Natural killer cell (primary cell): ENCODE measurements around the gene CALCOCO2. TPM values are rescaled to one million over a fixed set of nuclear protein-coding genes. Genes with fewer than 3 reads are reported as not detected.

Experiments
- ATAC-seq, 3 donors: fragments of 150-1000 bp in 2 of 3; fragments of 200-7000 bp in 1 of 3; cut with Tn5 transposase; 1 replicate in 1 of 3; 2 replicates in 2 of 3; pipeline ENCODE4 v1.10.0; 2021; ENCODE audit warnings: mild to moderate bottlenecking in 2 of 3, moderate library complexity in 2 of 3
- DNase-seq, 2 donors: peaks; one replicate each; pipeline versions ENCODE4 v3.0.0 to v3.0.0-alpha.2; 2013 to 2021; ENCODE audit warnings: mixed read lengths in 1 of 2
- H3K27ac ChIP-seq: one replicate; pipeline ENCODE4 v1.5.1; 2013; ENCODE audit warnings: mild to moderate bottlenecking, low read length
- H3K27me3 ChIP-seq: one replicate; pipeline ENCODE4 v1.6.1; 2013; ENCODE audit warnings: low read length; ENCODE audit not compliant: control insufficient read depth, insufficient read depth
- H3K36me3 ChIP-seq: one replicate; pipeline ENCODE4 v1.6.1; 2013; ENCODE audit warnings: low read length; ENCODE audit not compliant: control insufficient read depth, insufficient read depth
- H3K4me1 ChIP-seq: one replicate; pipeline ENCODE4 v1.6.1; 2013; ENCODE audit warnings: low read length; ENCODE audit not compliant: control insufficient read depth, insufficient read depth
- H3K4me3 ChIP-seq: one replicate; pipeline ENCODE4 v1.5.1; 2013; ENCODE audit warnings: low read length
- H3K9me3 ChIP-seq: one replicate; pipeline ENCODE4 v1.6.1; 2013; ENCODE audit warnings: low read length; ENCODE audit not compliant: control insufficient read depth, insufficient read depth
- H3K27ac Mint-ChIP-seq, 2 donors: one replicate each; pipeline ENCODE4 v1.8.0; 2022; ENCODE audit warnings: mild to moderate bottlenecking in 2 of 2, mixed read lengths in 2 of 2, moderate library complexity in 1 of 2
- H3K27me3 Mint-ChIP-seq, 2 donors: one replicate each; pipeline ENCODE4 v1.8.0; 2022; ENCODE audit warnings: low read depth in 2 of 2, mixed read lengths in 2 of 2
- H3K36me3 Mint-ChIP-seq: one replicate; pipeline ENCODE4 v1.8.0; 2022; ENCODE audit warnings: mixed read lengths
- H3K4me1 Mint-ChIP-seq, 2 donors: one replicate each; pipeline ENCODE4 v1.8.0; 2022; ENCODE audit warnings: mixed read lengths in 2 of 2
- H3K4me3 Mint-ChIP-seq: one replicate; pipeline ENCODE4 v1.8.0; 2022; ENCODE audit warnings: mild to moderate bottlenecking, moderate library complexity, mixed read lengths
- H3K9me3 Mint-ChIP-seq, 2 donors: one replicate each; pipeline ENCODE4 v1.8.0; 2022; ENCODE audit warnings: mixed read lengths in 2 of 2
- WGBS: methylation state at CpG from one replicate; pipeline ENCODE4 v1.1.7; 2013; ENCODE audit warnings: missing lambda C conversion rate; ENCODE audit not compliant: insufficient coverage; 5-methylcytosine and 5-hydroxymethylcytosine counted together
- intact Hi-C: fragments of 100-400 bp; cut with micrococcal nuclease; formaldehyde crosslinking; loops from one replicate; pipeline ENCODE4 v1.14.2; 2022
- total RNA-seq, 4 donors: library from RNA; stranded (reverse); fragments of 120-200 nt in 1 of 4; gene quantifications; one replicate each; pipeline versions ENCODE4 v1.2.3 to v1.2.4, GENCODE V29; 2013 to 2022
- TF ChIP-seq, protein P1 (sequence below): fragments of 200-600 bp; IDR thresholded peaks from one replicate; pipeline ENCODE4 v1.8.0; 2022; ENCODE audit warnings: antibody characterized with exemption

Gene CALCOCO2
- total RNA-seq, 3 donors from 2014 or later (not counting 1 experiment from before 2014, with no cell fraction given), result 175 to 188 (median 179) TPM

DNA sequence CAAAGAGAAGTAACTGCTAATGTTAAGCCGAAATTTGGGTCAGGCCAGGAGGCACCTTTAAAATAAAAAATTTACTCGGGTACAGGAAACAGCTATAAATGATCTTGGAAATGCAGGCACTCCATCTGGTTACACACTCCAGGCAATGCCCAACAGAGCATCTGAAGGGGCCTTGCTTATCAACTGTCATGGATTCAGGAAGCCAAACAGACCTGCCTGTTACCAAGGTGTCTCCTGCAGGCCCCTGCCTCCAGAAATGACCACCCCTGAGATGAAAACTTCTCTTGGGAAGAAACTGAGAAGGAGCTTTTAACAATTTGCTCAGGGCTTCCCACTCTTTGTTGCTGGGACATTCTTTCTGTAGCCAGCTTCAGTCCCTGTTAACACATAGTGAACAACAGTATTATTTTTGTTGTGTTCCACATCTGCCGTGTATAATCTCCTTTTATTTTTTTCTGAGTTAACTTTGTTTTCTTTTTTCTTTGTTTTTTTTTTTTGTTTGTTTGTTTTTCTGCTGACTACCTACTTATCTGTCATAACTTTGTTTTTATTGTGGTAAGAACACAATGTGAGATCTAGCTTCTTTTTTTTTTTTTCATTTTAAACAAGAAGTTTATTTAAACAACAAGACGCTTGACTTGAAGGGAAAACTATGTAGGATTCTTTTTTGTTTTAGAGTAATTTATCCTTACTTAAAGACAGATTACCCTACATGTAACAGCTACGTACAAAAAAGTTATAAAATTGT lies 43.0 kb downstream of the CALCOCO2 start:
- TF ChIP-seq, protein P1, sequence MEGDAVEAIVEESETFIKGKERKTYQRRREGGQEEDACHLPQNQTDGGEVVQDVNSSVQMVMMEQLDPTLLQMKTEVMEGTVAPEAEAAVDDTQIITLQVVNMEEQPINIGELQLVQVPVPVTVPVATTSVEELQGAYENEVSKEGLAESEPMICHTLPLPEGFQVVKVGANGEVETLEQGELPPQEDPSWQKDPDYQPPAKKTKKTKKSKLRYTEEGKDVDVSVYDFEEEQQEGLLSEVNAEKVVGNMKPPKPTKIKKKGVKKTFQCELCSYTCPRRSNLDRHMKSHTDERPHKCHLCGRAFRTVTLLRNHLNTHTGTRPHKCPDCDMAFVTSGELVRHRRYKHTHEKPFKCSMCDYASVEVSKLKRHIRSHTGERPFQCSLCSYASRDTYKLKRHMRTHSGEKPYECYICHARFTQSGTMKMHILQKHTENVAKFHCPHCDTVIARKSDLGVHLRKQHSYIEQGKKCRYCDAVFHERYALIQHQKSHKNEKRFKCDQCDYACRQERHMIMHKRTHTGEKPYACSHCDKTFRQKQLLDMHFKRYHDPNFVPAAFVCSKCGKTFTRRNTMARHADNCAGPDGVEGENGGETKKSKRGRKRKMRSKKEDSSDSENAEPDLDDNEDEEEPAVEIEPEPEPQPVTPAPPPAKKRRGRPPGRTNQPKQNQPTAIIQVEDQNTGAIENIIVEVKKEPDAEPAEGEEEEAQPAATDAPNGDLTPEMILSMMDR, result no peak
- Mint-ChIP-seq H3K9me3 (no peaks in the 10 kb centered on the region), H3K27ac (no peak overlapping the region), H3K36me3 (no peaks in the 10 kb centered on the region), H3K4me1 (peaks cover 0 to 4% of the 10 kb centered on the region in 2 donors), H3K27me3 (peaks cover 0 to 9% of the 10 kb centered on the region in 2 donors), H3K4me3 (no peak overlapping the region)
- H3K36me3 ChIP-seq, result no peaks in the 10 kb centered on the region
- 58% methylated on average over 2 of the region's 5 CpGs for WGBS
- no peaks in the 10 kb centered on the region for H3K4me1 ChIP-seq
- intact Hi-C loops, result no loop called here
- H3K9me3 ChIP-seq, result no peaks in the 10 kb centered on the region
- H3K4me3 ChIP-seq, result no peak overlapping the region
- DNase-seq (no peak), ATAC-seq (no peak)
- H3K27me3 ChIP-seq, result no peaks in the 10 kb centered on the region
- H3K27ac ChIP-seq, result no peak overlapping the region

- H3K27ac Mint-ChIP-seq, result no peak overlapping the region
- DNase-seq, result peak; percentile 28 to 88
- 21% methylated on average over 12 of the region's 12 CpGs for WGBS
Observed at GRCh38 chr17:48878920-48879898, 48.4 kb downstream of the CALCOCO2 start.

DNA sequence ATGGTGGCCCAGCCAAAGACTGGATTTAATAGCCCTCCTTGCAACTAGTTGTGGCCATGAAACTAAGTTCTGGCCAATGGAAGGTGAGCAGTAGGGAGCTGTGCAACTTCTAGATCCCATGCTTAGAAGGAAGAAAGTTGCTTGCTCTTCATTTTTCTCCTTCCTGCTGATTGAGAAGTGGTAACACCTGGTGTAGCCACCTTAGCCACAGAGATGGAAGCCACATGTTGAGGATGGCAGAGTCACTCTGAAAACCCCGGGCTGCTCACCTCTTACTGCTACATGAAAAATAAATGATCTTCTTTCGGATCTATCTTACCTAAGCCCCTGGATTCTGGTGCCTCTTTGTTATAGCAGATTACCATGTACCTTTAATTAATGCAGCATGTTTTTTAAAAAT lies 51.4 kb downstream of the CALCOCO2 start:
- Histone ChIP-seq H3K27ac (no peak overlapping the region), H3K9me3 (no peaks in the 10 kb centered on the region), H3K4me3 (no peak overlapping the region), H3K36me3 (no peaks in the 10 kb centered on the region), H3K4me1 (peaks cover 16% of the 10 kb centered on the region), H3K27me3 (no peaks in the 10 kb centered on the region)
- Mint-ChIP-seq H3K4me3 (no peak overlapping the region), H3K4me1 (no peaks in the 10 kb centered on the region), H3K36me3 (no peaks in the 10 kb centered on the region), H3K27me3 (peaks cover 0 to 2% of the 10 kb centered on the region in 2 donors), H3K9me3 (no peaks in the 10 kb centered on the region), H3K27ac (no peak overlapping the region)
- ATAC-seq (no peak), DNase-seq (no peak)
- TF ChIP-seq, protein P1, result no peak
- intact Hi-C loops, result no loop called here
- 57% methylated on average over 2 of the region's 2 CpGs for WGBS

More at GRCh38 chr17:48878920-48879898, 48.4 kb downstream of the CALCOCO2 start:
- Histone ChIP-seq H3K4me1 (peaks cover 9% of the 10 kb centered on the region), H3K27me3 (no peaks in the 10 kb centered on the region), H3K9me3 (no peaks in the 10 kb centered on the region), H3K4me3 (no peak overlapping the region), H3K36me3 (no peaks in the 10 kb centered on the region), H3K27ac (no peak overlapping the region)
- Mint-ChIP-seq H3K9me3 (no peaks in the 10 kb centered on the region), H3K4me3 (no peak overlapping the region), H3K27me3 (peaks cover 0 to 9% of the 10 kb centered on the region in 2 donors), H3K4me1 (no peaks in the 10 kb centered on the region), H3K36me3 (no peaks in the 10 kb centered on the region)
- intact Hi-C loops, result loop anchor here (1.0 to 2.0 kb wide), 4 partner anchors 65 to 201 kb away; no protein-coding TSS in a partner anchor
- ATAC-seq, result peak; percentile 90 to 99 (median 97)
- TF ChIP-seq, protein P1, result peak; percentile 95
